Measurements from ENCODE around the gene SLC22A17. TPM values are rescaled to one million over a fixed set of nuclear protein-coding genes. Genes with fewer than 3 reads are reported as not detected.

The SLC22A17 gene
- total and polyA plus RNA-seq, 2 of the 13 experiments (the other 11 are each of a cell fraction or from before 2014, with no cell fraction given) = 0.95 to 1.1 TPM

DNA sequence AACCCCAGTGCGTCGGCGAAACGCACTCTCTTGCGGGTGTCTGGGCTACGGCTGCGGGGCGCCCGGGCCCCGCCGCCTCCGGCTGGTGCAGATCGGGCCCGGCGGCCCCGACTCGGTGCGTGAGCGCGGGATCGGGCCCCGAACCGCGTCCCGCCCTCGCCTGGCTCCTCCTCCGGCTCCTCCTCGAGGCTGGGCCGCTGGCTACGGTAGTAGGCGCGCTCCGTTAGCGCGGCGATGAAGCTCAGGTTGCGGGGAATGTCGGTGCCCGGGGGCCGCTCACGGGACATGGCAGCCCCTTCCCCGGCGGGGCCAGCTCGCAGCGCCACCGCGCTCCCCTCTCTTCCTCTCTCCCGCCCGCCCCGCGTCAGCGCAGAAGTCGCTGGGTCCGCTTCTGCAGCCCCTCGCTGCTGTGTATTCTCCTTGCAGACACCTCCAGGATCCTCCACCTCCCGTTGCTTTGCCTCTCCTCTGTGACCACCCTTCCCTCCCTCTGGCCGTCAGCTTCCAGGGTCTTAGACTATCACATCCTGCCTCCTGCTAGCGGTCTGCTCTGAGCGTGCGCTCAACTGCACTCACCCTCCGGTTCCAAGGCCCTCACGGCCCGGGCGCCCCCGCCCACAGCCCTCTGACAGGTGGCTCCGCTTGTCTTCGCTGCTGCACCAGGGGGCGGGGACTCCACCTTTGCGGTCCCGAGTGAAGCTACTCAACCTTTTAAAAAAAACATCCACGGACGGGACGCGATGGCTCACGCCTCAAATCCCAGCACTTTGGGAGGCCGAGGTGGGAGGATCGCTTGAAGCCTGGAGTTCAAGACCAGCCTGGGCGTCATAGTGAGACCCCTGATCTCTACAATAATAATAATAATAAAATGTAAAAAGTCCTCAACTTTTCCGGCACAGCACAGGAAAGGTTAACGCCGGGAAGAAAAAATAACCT lies 50.1 kb downstream of the SLC22A17 start, which contains the start of gene PPP1R3E (continued):
- TF ChIP-seq ZNF333 (CRISPR knock-in tag; IDR thresholded peaks at IDR 0.05; ENCODE audit: borderline replicate concordance) (peak; percentile 96), RCOR2 (CRISPR knock-in tag; IDR thresholded peaks at IDR 0.05) (peak; percentile 70), SMAD3 (CRISPR knock-in tag; IDR thresholded peaks at IDR 0.05) (peak; percentile 76; the same call in 1 of the 2 replicates), TP53 (CRISPR knock-in tag; conservative IDR thresholded peaks at IDR 0.05) (peak; percentile 19; the same call in 1 of the 2 replicates), MEIS1 (CRISPR knock-in tag; IDR thresholded peaks at IDR 0.05; ENCODE audit: borderline replicate concordance) (no peak), ZSCAN22 (CRISPR knock-in tag; IDR thresholded peaks at IDR 0.05) (peak; percentile 16; the same call in 1 of the 2 replicates), ERF (CRISPR knock-in tag; IDR thresholded peaks at IDR 0.05) (peak; percentile 86), HNRNPLL (IDR thresholded peaks at IDR 0.05; ENCODE audit: low read depth, low read length, poor library complexity, severe bottlenecking) (peak; percentile 91), EZH2 (conservative IDR thresholded peaks at IDR 0.05; ENCODE audit: low read depth, low read length) (no peak), ZNF331 (CRISPR knock-in tag; IDR thresholded peaks at IDR 0.05) (peak; percentile 59), ZFP36L2 (CRISPR knock-in tag; IDR thresholded peaks at IDR 0.05) (peak; percentile 56; the same call in 1 of the 2 replicates), FOXK1 (CRISPR knock-in tag; IDR thresholded peaks at IDR 0.05; ENCODE audit: borderline replicate concordance, low read depth) (peak; percentile 76), SOX5 (CRISPR knock-in tag; IDR thresholded peaks at IDR 0.05; ENCODE audit: borderline replicate concordance) (peak; percentile 27; the same call in 1 of the 2 replicates), POGZ (CRISPR knock-in tag; IDR thresholded peaks at IDR 0.05) (peak; percentile 55), NFIC (IDR thresholded peaks at IDR 0.05; ENCODE audit: low read length) (no peak), NFYC (CRISPR knock-in tag; IDR thresholded peaks at IDR 0.05) (peak; percentile 40; the same call in 1 of the 2 replicates), ZBTB8A (CRISPR knock-in tag; IDR thresholded peaks at IDR 0.05; ENCODE audit: borderline replicate concordance, low read depth) (0 out of 2 replicates have a peak, but pooled peaks have one; percentile 91), CBFB (CRISPR knock-in tag; IDR thresholded peaks at IDR 0.05) (peak; percentile 45; the same call in 1 of the 2 replicates), NCOA5 (CRISPR knock-in tag; IDR thresholded peaks at IDR 0.05) (no peak)
- TF ChIP-seq, protein P1, sequence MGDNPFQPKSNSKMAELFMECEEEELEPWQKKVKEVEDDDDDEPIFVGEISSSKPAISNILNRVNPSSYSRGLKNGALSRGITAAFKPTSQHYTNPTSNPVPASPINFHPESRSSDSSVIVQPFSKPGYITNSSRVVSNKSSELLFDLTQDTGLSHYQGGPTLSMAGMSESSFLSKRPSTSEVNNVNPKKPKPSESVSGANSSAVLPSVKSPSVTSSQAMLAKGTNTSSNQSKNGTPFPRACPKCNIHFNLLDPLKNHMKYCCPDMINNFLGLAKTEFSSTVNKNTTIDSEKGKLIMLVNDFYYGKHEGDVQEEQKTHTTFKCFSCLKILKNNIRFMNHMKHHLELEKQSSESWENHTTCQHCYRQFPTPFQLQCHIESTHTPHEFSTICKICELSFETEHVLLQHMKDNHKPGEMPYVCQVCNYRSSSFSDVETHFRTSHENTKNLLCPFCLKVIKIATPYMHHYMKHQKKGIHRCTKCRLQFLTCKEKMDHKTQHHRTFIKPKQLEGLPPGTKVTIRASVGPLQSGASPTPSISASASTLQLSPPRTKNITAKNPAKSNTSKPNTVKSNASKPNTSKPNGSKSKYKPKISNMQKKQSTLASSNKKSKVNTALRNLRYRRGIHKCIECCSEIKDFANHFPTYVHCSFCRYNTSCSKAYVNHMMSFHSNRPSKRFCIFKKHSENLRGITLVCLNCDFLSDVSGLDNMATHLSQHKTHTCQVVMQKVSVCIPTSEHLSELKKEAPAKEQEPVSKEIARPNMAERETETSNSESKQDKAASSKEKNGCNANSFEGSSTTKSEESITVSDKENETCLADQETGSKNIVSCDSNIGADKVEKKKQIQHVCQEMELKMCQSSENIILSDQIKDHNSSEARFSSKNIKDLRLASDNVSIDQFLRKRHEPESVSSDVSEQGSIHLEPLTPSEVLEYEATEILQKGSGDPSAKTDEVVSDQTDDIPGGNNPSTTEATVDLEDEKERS (CRISPR knock-in tag; IDR thresholded peaks at IDR 0.05) = peak; percentile 89; the same call in 1 of the 2 replicates
- TF ChIP-seq, protein P2, sequence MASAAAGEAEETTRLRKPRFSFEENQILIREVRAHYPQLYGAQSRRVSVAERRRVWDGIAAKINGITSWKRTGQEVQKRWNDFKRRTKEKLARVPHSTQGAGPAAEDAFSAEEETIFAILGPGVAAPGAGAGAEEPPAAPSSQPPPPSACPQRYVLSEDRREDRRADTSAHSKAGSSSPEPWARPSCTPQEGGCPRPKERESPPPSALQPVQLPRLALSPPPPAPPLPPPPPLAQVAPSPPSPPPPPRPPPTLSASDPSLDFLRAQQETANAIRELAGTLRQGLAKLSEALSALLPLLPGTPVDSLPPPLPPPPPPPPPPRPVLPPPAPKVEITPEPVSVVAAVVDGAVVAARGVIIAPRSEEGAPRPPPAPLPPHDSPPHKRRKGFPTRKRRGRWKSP (CRISPR knock-in tag; IDR thresholded peaks at IDR 0.05) = no peak
